ENCODE results near the gene EVA1A. TPM values are rescaled to one million over a fixed set of nuclear protein-coding genes. Genes with fewer than 3 reads are reported as not detected.

Gene EVA1A
- total RNA-seq, 1 experiment from 2014 or later = 10.8 TPM

DNA sequence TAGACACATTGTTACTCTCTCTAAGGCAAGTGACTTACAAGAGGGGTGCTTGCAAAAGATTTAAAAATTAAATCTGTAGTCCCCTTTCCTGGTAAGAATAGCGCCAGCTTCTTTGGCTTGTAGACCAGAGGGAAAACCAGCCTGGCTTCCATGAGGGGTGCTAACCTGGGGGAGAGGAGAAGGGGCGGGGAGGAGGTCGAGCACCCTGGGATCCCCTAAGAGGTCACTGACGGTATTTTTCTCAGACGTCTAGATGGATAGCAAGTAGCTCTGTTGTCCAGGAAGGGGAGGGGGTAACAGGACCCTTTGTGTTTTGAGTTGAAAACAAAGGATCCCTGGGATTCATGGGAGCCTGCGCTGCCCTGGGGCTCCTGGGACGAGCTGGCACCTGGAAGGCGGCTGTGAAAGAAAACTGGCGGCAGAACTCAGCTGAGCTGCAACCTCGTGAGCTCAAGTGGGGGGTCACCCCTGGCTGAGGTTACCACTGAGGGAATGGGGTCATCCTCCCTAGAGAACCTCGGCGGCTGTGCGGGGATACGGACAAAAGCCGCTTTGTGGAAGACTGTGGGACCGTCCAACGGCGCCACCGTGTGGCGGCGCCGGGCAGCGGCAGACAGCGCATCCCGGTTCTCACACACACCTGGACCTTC is 48.1 kb upstream of the EVA1A start:
- ChIA-PET CTCF (interaction anchor here (0.6 to 1.8 kb wide), 8 partner anchors 14 to 143 kb away, joined by 3 to 19 read pairs (median 6); partner anchors contain the start of gene EVA1A), POLR2A (ENCODE audit: unreplicated experiment) (interaction anchor here (0.6 kb wide), 1 partner anchor 146 kb away, joined by 12 read pairs; no protein-coding TSS in a partner anchor)
- Histone ChIP-seq H3K79me2 (ENCODE audit: low read depth) (no peaks in the 10 kb centered on the region), H3K9me3 (ENCODE audit: insufficient read depth, low read depth) (no peaks in the 10 kb centered on the region), H3K4me2 (peak overlapping the region; percentile 75), H3K4me3 (peak overlapping the region; percentile 40; the same call in 1 of the 2 replicates), H2AFZ (peak overlapping the region; percentile 61), H3K27me3 (ENCODE audit: insufficient read depth, low read depth) (no peaks in the 10 kb centered on the region), H3F3A (ENCODE audit: insufficient read depth, low read depth) (peaks cover 36% of the 10 kb centered on the region), H3K9me2 (ENCODE audit: insufficient read depth) (no peaks in the 10 kb centered on the region), H4K20me1 (ENCODE audit: insufficient read depth) (no peaks in the 10 kb centered on the region), H3K36me3 (ENCODE audit: low read depth) (no peaks in the 10 kb centered on the region), H3K27ac (peak overlapping the region; percentile 17; the same call in 1 of the 2 replicates), H3K4me1 (replicated peaks; ENCODE audit: insufficient read depth) (peaks cover 54% of the 10 kb centered on the region)
- peak; percentile 52 to 70 for DNase-seq
- BruUV-seq (replicated peaks) = no TSS peak
- intact Hi-C loops (cut with micrococcal nuclease; ENCODE audit: unreplicated experiment) = loop anchor here (1.0 to 10.0 kb wide), 4 partner anchors 35 to 454 kb away; partner anchors contain the start of gene EVA1A
- TF ChIP-seq, protein P1, sequence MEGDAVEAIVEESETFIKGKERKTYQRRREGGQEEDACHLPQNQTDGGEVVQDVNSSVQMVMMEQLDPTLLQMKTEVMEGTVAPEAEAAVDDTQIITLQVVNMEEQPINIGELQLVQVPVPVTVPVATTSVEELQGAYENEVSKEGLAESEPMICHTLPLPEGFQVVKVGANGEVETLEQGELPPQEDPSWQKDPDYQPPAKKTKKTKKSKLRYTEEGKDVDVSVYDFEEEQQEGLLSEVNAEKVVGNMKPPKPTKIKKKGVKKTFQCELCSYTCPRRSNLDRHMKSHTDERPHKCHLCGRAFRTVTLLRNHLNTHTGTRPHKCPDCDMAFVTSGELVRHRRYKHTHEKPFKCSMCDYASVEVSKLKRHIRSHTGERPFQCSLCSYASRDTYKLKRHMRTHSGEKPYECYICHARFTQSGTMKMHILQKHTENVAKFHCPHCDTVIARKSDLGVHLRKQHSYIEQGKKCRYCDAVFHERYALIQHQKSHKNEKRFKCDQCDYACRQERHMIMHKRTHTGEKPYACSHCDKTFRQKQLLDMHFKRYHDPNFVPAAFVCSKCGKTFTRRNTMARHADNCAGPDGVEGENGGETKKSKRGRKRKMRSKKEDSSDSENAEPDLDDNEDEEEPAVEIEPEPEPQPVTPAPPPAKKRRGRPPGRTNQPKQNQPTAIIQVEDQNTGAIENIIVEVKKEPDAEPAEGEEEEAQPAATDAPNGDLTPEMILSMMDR (conservative IDR thresholded peaks at IDR 0.05) = peak; percentile 99
- no peak for TF ChIP-seq EZH2 (IDR thresholded peaks at IDR 0.05; ENCODE audit: low read depth)

- Histone ChIP-seq H4K20me1 (ENCODE audit: insufficient read depth) (no peaks in the 10 kb centered on the region), H3F3A (ENCODE audit: insufficient read depth, low read depth) (peaks cover 41% of the 10 kb centered on the region), H3K4me2 (peak overlapping the region; percentile 75), H3K27me3 (ENCODE audit: insufficient read depth, low read depth) (no peaks in the 10 kb centered on the region), H2AFZ (peak overlapping the region; percentile 61), H3K79me2 (ENCODE audit: low read depth) (no peaks in the 10 kb centered on the region), H3K36me3 (ENCODE audit: low read depth) (no peaks in the 10 kb centered on the region), H3K9me3 (ENCODE audit: insufficient read depth, low read depth) (0 out of 2 replicates have a peak, but pooled peaks cover 4% of the 10 kb centered on the region), H3K4me3 (peak overlapping the region; percentile 40; the same call in 1 of the 2 replicates), H3K9me2 (ENCODE audit: insufficient read depth) (no peaks in the 10 kb centered on the region), H3K4me1 (replicated peaks; ENCODE audit: insufficient read depth) (peaks cover 57% of the 10 kb centered on the region), H3K27ac (peak overlapping the region; percentile 17; the same call in 1 of the 2 replicates)
- POLR2A ChIA-PET (ENCODE audit: unreplicated experiment) = interaction anchor here (0.6 kb wide), 2 partner anchors 13 to 145 kb away, joined by 12 to 17 read pairs; no protein-coding TSS in a partner anchor
- no TSS peak for BruUV-seq (replicated peaks)
- TF ChIP-seq, protein P1 (conservative IDR thresholded peaks at IDR 0.05) = no peak
- no peak for TF ChIP-seq EZH2 (IDR thresholded peaks at IDR 0.05; ENCODE audit: low read depth)
- DNase-seq = peak in 1 of 2 experiments; percentile 94
- CTCF ChIA-PET = interaction anchor here (0.6 to 1.8 kb wide), 8 partner anchors 14 to 142 kb away, joined by 3 to 19 read pairs (median 6); partner anchors contain the start of gene EVA1A
- intact Hi-C loops (cut with micrococcal nuclease; ENCODE audit: unreplicated experiment) = loop anchor here (2.0 to 10.0 kb wide), 2 partner anchors 15 to 453 kb away; no protein-coding TSS in a partner anchor
Measured at GRCh38 chr2:75607988-75608683, 47.4 kb upstream of the EVA1A start.

GRCh38 chr2:75607400-75607798 is 46.7 kb upstream of the EVA1A start:
- Histone ChIP-seq H3K4me3 (no peak overlapping the region), H3K36me3 (ENCODE audit: low read depth) (no peaks in the 10 kb centered on the region), H3K27ac (peak overlapping the region; percentile 78; the same call in 1 of the 2 replicates), H3F3A (ENCODE audit: insufficient read depth, low read depth) (peaks cover 47% of the 10 kb centered on the region), H3K27me3 (ENCODE audit: insufficient read depth, low read depth) (no peaks in the 10 kb centered on the region), H3K9me2 (ENCODE audit: insufficient read depth) (no peaks in the 10 kb centered on the region), H3K4me1 (replicated peaks; ENCODE audit: insufficient read depth) (peaks cover 63% of the 10 kb centered on the region), H2AFZ (no peak overlapping the region), H3K79me2 (ENCODE audit: low read depth) (no peaks in the 10 kb centered on the region), H4K20me1 (ENCODE audit: insufficient read depth) (no peaks in the 10 kb centered on the region), H3K4me2 (peak overlapping the region; percentile 61), H3K9me3 (ENCODE audit: insufficient read depth, low read depth) (0 out of 2 replicates have a peak, but pooled peaks cover 4% of the 10 kb centered on the region)
- intact Hi-C loops (cut with micrococcal nuclease; ENCODE audit: unreplicated experiment) = loop anchor here (2.0 to 10.0 kb wide), 2 partner anchors 15 to 453 kb away; no protein-coding TSS in a partner anchor
- BruUV-seq (replicated peaks) = no TSS peak
- TF ChIP-seq, protein P1 (conservative IDR thresholded peaks at IDR 0.05) = no peak
- TF ChIP-seq EZH2 (IDR thresholded peaks at IDR 0.05; ENCODE audit: low read depth) = no peak
- ChIA-PET CTCF (interaction anchor here (1.8 to 2.1 kb wide), 2 partner anchors 33 to 141 kb away, joined by 7 to 14 read pairs; no protein-coding TSS in a partner anchor), POLR2A (ENCODE audit: unreplicated experiment) (interaction anchor here (0.7 kb wide), 1 partner anchor 48 kb away, joined by 3 read pairs; no protein-coding TSS in a partner anchor)
- DNase-seq = peak in 1 of 2 experiments; percentile 36
